GM23248 (cell line): ENCODE data around the gene PAPOLG.

Source experiments
- EZH2 ChIP-seq: fragments of 200-600 bp; sonication (generic); IDR thresholded peaks from 2 replicates; pipeline ENCODE4 v1.6.1; 2018; ENCODE audit warnings: antibody characterized with exemption, mild to moderate bottlenecking; ENCODE audit not compliant: insufficient read depth, poor library complexity, severe bottlenecking
- EZH2phosphoT487 ChIP-seq: fragments of 200-600 bp; sonication (generic); IDR thresholded peaks from 2 replicates; pipeline ENCODE4 v1.6.1; 2018; ENCODE audit warnings: antibody characterized with exemption, moderate library complexity, mild to moderate bottlenecking, low read depth; ENCODE audit not compliant: insufficient read depth

DNA sequence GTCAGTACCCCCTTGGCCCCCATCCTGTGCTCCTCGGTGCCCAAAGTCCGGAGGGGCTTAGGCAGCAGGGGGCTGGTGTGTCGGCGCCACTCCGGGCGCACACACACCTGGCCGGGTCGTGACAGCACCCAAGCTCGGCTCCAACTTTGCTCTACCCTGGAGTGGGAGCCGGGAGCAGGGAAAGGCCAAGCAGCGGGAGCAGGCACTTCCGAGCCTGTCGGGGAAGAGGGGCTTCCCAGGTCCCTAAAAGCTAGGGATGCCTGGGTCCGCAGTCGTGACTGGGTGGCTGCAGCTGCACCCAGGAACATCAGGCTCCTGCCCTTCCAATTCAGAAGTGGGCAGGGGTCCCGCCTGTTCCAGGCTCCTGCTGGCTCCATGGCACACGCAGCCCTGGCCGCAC lies 48.4 kb downstream of the PAPOLG start:
- TF ChIP-seq EZH2phosphoT487: no peak
- no peak for TF ChIP-seq EZH2
